GM15510 (cell line): ENCODE data around the gene CHSY1.

Source experiments
- POLR2A ChIP-seq: IDR thresholded peaks from 3 replicates; pipeline ENCODE4 v1.6.1; 2011; ENCODE audit warnings: borderline replicate concordance; ENCODE audit not compliant: insufficient read length; ENCODE audit errors: extremely low read depth

The CHSY1 gene

GRCh38 chr15:101179341-101180153, 72.3 kb downstream of the CHSY1 start:
- TF ChIP-seq POLR2A: no peak

- no peak for TF ChIP-seq POLR2A
Measured at GRCh38 chr15:101178931-101179330, 72.9 kb downstream of the CHSY1 start.

DNA sequence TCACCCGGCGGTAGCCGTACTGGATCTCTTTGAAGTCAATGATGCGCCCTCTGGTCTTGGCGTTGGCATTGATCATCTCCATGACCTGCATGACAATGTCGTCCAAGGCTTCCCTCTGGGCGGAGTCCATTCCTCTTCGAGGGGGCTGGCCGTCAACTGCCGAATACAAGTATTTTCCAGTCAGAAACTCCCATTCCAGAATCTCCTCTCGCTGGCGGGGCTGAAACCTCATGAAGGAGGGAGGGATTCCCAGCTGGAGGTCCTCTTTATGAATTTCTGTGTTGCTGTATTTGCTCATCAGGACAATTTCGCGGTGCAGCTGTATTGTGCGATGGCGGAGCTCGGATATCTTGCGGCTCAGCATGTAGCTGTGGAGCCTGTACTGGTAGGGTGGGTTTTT, 73.4 kb downstream of the CHSY1 start:
- no peak for TF ChIP-seq POLR2A

- no peak for TF ChIP-seq POLR2A
Measured at GRCh38 chr15:101177866-101178265, 74.0 kb downstream of the CHSY1 start.

DNA sequence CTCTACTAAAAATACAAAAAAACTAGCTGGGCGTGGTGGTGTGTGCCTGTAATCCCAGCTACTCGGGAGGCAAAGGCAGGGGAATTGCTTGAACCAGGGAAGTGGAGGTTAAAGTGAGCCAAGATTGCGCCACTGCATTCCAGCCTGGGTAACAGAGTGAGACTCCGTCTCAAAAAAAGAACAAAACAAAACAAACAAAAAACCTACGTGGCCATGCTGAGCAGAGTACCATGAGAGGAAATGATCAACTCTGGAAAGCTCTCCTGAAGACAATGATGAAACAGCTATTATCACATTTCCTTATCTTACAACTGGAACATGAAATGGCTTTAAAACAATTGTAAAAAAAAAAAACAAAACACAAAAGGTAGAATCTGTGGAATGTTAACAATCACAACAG, 75.2 kb downstream of the CHSY1 start:
- TF ChIP-seq POLR2A: no peak

DNA sequence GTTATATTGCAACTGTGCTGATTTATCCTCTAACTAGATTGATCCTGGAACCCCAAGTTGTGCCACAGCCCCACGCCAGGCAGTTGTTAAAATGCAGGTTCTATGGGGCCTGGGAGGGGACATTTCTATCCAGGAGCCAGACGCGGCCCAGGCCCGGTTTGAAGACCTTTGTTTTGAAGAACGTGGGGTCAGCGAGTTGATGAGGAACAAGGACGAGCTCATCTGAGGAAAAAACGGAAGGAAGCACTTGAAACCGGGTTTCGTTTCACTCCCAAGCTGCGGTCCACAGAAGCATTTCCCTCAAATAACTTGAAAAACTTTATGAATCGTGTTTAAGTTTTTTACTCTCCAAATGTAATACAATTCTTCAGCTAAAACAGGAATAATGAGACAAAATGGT, 76.4 kb downstream of the CHSY1 start:
- no peak for TF ChIP-seq POLR2A

- TF ChIP-seq POLR2A: no peak
Measured at GRCh38 chr15:101174152-101174920, 77.5 kb downstream of the CHSY1 start.

DNA sequence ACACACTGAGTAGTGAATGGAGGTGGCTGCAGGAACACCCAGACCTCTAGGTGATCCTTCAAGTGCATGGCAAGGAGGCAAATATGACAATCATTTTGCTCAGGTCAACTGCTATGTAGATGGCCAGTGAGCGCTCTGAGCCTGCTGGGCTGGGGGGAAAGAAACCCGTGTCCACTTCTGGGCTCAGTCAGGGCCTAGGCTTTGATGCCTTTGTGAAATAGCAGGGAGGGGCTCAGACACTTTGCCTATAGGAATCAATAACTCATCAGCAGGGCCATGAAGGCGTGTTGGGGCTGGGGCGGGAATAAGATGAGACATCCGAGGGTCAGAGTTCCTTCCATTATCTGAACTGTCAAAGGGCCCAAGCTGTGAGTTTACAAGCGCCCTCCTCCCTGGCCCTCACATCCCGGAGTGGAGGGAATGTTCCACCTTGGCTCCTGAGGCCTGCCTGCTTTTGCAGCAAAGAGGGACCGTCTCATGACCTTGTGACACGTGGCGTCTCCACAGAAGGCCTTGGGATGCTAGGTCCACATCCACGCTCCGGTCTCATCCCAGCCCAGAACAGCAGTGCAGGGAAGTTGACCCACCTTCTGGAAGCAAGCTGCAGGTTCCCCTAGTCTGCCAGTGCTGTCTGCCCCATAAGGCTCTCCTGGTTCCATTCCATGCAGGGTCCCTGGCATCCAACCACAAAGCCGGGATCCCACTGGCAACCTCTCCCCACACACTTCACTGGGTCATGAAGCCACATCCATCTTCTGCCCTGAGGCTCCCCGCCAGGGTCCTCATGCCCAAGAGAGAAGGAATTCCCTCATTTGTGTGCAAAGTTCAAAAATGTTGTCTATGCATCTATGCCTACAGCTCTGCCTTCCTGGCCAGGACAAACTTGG, 78.4 kb downstream of the CHSY1 start:
- TF ChIP-seq POLR2A: no peak

DNA sequence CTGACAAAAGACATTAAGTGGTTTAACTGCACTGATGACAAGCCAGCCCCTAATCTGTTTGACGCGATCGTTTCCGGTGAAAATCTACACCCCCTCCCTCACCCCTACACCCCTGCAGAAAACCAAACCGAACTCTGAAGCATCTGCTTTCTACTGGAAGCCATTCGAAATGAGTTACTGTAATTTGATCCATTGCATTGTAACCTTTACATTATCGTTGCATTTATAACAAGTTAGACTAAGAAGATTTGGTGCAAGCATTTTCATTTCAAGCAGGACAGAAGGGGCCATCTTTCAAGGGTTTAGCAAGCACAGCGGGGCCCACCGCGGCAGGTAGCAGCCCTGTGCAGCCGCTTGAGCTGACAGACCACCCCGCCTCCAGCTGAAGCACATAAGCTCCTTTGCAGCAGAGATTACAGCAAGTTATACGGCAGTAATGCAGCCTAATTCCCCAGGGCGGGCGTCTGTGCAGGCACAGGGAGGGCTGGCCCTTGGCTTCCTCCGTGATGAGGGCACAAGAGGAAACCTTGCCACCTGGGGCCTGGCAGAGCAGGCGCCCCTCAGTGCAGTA, 79.3 kb downstream of the CHSY1 start:
- TF ChIP-seq POLR2A: no peak

DNA sequence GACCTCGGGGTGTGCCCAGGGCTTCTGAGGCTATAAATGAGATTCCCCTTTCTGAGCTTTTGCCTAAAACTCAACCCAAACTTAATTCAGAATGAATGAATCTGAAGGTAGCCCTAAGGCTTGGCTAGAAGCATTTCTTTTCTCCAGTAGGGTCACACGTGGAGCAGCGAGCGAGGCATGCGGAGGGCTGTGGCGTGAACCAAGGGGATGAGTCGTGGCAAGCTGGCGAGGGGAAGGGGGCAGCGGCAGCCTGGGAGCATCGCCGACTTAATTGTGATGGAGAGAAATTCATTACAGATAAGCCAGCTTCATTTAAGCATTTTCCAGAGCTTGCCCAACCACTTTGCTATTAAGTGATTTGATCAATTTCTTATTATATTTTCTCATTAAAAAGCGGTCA, 79.9 kb downstream of the CHSY1 start:
- TF ChIP-seq POLR2A: no peak

GRCh38 chr15:101170568-101171350, 81.1 kb downstream of the CHSY1 start:
- no peak for TF ChIP-seq POLR2A

DNA sequence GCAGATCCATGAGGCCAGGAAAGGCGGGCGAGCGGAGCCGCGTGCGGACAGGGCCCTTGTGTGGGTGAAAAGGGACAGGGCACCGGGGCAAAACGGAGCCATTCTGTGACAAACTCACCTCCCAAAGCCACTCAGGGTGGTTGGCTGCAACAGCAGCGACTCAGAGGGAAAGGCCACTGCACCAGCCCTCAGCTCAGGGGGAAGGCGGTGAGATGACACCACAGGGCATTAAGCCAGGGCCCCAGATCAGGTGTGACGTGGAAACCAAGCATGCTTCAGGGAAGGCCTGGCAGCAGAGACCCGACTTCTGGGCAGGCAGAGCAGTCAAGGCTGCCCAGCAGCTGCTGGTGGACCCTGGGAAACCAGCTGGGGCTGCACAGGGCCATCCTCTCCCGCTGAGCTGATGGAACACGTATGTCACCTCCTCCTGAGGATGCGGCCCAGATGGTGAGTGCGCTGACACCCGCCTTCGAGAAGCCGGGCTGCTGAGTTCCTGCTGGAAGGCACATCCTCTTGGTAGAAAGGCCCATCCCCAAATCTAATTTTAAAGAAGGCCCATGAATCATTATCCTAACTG, 82.3 kb downstream of the CHSY1 start:
- TF ChIP-seq POLR2A: no peak

- no peak for TF ChIP-seq POLR2A
Measured at GRCh38 chr15:101168898-101169494, 82.9 kb downstream of the CHSY1 start.

DNA sequence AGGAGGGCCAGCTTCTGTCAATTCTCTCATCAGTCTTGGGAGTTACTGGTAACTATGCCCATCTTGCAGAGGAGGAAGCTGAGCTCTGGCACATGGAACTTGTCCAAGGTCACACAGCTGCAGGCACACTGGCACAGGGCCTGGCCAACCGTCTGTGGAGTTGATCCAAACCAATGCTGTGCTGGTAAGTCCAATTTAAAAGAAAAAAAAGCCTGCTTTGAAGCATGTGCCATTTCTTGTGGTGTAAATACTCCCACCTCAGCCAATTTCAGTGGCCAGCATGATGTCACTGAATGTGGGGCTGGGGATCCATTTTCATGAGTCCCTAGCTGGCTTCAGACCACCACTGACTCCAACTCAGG, 83.4 kb downstream of the CHSY1 start:
- no peak for TF ChIP-seq POLR2A
